Suppressor macrophage (primary cell): ENCODE results near the gene TMEM238.
"Not testable (repeated sequence)": the region's sequence is repeated elsewhere in the genome, so short reads cannot be mapped to it uniquely, and the experiment has no call there.

Source experiments
- DNase-seq, 4 experiments: peaks; one replicate each; pipeline ENCODE4 v3.0.0-alpha.2; 2020 to 2022
- total RNA-seq, 17 experiments: gene quantifications; one replicate each; lab custom pipeline; 2026; ENCODE audit warnings: mixed read lengths in 6 of 17, inconsistent platforms in 3 of 17; lab: John Stamatoyannopoulos, UW

TMEM238 gene, protein sequence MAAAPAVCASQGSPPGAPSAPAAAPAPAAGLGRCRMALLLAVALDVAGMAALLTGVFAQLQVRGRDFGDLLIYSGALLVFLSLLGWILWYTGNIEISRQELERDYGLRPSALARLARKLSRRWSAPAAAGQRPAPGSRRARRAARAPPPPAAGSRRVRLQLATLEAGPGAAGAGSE
- 0.07 to 0.92 (median 0.21) reads per million in 17 experiments for total RNA-seq

DNA sequence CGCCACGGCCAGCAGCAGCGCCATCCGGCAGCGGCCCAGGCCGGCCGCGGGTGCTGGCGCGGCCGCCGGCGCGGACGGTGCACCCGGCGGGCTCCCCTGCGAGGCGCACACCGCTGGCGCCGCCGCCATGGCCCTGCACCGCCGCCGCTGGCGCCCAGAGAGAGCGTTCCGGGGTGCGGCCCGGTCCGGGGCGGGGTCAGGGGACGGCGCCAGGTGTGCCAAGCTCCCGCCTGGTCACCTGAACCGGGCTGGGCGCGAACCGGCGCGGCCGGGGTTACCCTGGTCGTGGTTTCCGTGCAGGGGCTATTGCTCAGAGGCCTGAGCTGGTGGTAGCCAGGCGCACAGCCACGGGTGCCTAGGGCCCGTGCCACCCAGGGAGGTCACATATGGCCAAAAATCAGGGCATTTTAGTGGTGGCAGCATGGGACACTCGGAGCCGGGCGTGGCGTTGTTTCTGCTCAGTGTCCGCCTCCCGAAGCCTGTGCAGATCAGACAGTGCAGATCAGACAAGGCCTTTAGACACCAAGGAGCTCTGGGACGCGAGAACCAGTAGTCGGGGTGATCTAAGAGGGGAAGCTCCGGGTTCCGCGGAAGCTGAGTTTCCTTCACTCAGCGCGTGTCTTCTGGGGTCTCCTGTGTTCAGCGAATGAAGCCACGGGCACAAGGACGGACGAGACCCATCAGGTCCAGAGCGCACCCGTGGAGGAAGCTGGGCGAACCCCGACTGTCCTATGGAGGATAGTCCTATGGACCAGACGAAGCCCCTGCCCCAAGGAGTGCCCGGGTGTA lies at the start of gene TMEM238:
TSS of gene TMEM238 (minus strand) at position 162 of the 789 bp plus-strand sequence. CDS start at position 129, 33 bp downstream.
- peak; percentile 41 to 55 (median 52) for DNase-seq

- DNase-seq: no peak
These were observed 49.2 kb upstream of the TMEM238 start for GRCh38 chr19:55433292-55433691.

GRCh38 chr19:55432241-55432959 lies 48.3 kb upstream of the TMEM238 start:
- DNase-seq: no peak

DNA sequence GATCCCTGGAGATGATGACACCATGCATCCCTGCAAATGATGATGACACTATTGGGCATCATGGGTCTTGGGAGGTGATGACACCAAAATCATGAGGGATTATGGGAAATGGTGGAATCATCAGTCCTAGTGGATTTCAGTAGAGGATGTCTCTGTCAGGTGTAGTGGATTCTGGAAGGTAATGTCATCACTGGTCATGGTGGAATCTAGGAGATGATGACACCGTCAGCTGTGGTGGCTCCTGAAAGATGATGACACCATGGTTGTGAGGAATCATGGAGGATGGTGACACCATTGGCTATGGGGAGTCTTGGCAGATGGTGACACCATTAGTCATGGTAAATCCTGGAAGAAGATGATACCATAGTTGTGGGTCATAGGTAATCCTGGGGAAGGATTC lies 47.1 kb upstream of the TMEM238 start:
- no peak for DNase-seq

GRCh38 chr19:55426042-55426441 lies 42.0 kb upstream of the TMEM238 start:
- DNase-seq: no peak

- no peak for DNase-seq
These were observed 40.4 kb upstream of the TMEM238 start for GRCh38 chr19:55424518-55424917.

GRCh38 chr19:55423225-55424005 lies 39.3 kb upstream of the TMEM238 start:
- DNase-seq: no peak

DNA sequence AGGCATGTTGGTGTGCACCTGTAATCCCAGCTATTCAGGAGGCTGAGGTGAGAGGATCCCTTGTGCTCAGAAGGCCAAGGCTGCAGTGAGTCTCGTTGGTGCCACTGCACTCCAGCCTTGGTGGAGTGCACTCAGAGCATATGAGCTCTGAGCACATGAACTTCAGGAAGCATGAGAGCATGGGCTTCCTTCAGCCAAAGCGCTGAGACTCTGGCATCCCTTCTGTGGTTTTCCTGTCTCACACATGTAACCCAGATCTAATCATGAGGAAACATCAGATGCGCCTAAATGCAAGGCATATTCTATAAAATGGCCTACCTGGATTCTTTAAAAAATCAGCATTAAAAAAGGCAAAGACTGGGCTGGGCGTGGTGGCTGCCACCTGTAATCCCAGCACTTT lies 37.2 kb upstream of the TMEM238 start:
- DNase-seq: peak in 1 of 4 experiments; percentile 28

- no peak for DNase-seq
These were observed 35.6 kb upstream of the TMEM238 start for GRCh38 chr19:55419624-55420236.

DNA sequence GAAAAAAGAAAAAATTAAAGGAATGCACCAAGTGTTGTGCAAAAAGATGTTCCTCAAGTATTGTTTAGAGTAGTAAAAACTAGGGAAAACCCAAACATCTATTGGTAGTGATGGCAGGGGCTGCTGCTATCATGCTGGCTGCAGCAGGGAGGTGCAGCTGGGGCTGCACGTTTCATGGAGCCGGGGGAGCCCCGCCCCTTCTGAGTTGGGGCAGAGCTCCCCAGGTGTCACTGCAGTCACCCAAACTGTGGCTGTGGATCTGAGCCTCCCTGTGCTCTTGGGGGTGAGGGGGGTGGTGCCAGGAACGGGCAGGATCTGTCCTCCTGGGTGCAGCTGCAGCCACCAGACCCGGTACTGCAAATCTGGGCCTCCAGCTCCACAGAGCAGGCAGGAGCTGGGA lies 35.0 kb upstream of the TMEM238 start:
- no peak for DNase-seq

DNA sequence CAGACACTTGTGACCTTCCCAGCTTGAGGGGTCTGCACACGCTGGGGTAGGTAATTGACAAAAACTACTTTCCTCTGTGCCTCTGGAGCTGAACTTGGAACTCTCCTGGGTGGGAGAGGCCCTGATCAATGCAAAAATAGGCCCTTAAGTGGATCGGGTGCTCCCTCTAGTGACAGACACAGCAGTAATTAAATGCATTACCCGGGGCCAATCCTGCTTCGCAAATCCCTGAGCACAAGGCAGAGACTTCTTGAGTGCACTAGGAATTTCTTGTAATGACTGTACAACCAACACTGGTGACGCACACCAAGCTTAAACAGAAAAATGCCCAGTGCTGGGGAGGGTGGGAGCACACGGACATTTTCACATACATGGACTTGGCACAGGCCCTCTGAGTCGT lies 34.1 kb upstream of the TMEM238 start:
- DNase-seq: peak; percentile 74 to 84 (median 76)

DNA sequence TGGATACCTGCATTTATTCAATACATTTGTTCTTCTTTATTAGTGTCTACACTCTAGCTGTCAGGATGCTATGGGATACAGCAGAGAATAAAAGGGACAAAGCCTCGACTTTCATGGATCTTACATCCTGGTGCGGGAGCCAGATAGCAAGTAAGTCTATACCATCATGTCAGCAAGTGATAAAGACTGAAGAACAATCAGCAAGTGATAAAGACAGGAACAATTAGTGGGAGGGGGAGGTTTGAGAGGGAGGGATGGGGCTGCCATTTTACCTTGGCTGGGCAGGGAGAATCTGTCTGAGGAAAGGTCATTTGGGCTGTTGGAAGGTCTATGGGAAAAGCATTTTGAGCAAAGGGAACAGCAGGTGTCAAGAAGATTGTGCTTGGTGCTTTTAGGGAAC lies 26.1 kb upstream of the TMEM238 start:
- DNase-seq: no peak

DNA sequence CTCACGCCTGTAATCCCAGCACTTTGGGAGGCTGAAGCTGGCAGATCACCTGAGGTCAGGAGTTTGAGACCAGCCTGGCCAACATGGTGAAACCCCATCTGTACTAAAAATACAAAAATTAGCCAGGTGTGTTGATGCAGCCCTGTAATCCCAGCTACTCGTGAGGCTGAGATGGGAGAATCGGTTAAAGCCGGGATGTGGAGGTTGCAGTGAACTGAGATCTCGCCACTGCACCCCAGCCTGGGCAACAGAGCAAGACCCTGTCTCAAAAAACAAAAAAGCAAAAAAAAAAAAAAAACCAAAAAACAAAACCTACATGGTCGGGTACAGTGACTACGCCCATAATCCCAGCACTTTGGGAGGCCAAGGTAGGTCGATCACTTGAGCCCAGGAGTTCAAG lies 25.1 kb upstream of the TMEM238 start:
- DNase-seq: not testable (repeated sequence)

GRCh38 chr19:55408533-55408872 lies 24.4 kb upstream of the TMEM238 start:
- no peak for DNase-seq

DNA sequence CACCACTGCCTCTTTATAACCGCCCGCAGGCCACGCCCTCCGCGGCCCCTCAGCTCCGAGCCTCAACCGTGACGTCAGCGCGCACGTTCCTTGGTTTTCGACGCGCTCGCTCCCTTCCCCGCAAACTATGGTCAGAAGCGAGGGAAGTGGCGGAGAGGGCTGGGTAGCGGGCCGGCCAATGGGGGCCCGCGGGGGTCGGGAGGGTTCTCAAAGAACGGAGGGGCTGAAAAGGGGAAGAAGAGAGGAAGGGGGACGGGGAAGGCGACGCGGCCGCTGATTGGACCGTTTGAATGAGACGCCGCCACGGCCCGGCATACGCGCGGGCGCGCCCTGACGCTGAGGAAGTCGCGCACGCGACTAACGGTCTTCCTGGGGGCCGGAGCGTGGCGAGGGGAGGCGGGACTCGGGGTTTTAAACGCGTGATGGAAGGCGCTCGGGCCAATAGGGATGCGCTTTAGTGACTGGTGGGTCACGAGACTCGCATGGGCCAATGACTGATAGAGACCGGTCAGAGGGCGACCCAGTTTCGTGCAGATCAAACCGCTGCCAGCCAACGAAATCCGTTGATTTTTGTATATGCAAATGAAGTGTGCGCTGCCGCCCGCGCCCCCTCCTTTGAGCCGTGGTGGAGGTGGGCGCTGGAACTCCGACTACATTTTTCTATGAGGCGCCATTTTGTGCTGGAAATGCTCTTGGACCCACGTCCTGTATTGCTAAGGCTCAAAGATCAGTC lies 23.9 kb upstream of the TMEM238 start:
- peak; percentile 99 to 100 (median 100) for DNase-seq

DNA sequence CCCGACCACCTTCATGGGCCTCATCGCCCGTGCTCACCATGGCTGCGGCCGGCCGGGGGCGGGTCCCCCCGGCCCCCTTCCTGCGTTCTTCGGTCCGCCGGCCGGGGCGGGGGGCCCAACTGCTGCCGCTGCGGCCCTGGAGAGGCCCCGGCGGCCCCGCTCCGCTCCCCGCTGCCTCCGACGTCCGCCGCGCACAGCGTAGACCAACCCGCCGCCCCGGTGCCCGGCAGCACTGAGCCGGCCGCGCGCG lies 23.4 kb upstream of the TMEM238 start, which contains the start of gene UBE2S:
TSS of gene UBE2S (minus strand) at position 239 of the 250 bp plus-strand sequence. CDS start at position 40, 199 bp downstream.
- not testable (repeated sequence) for DNase-seq

GRCh38 chr19:55406826-55407549 lies 22.9 kb upstream of the TMEM238 start:
- DNase-seq: peak; percentile 54 to 79 (median 60)

GRCh38 chr19:55406091-55406825 lies 22.2 kb upstream of the TMEM238 start:
- DNase-seq: no peak

DNA sequence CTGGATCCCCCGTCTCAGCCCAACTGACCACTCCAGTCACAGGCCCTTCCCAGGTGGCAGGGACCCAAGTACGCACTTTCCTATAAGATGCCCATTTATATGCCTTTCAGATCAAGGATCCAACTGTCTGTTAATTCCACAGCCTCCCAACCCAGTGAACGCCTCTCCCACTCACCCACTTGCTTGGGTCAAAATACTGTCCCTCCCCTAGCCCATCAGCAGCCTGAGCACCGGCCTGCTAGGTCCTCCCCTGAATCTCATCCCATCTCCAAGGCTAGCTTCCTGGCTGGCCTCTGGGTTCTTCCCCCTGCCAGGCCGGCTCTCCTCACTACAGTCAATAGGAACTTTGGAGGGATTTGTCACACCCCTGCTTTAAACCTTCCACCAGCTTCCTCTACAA lies 21.5 kb upstream of the TMEM238 start:
- DNase-seq: no peak

- no peak for DNase-seq
These were observed 18.4 kb upstream of the TMEM238 start for GRCh38 chr19:55402509-55402908.
